Measurements from ENCODE around the gene DDO. TPM values are rescaled to one million over a fixed set of nuclear protein-coding genes. Genes with fewer than 3 reads are reported as not detected.

DDO gene
- total RNA-seq (2014; rRNA removed; shearing (Covaris generic)), result not detected in 2 replicates

GRCh38 chr6:110415086-110415916 lies at the start of gene DDO:
Gene DDO (minus strand): TSS chr6:110415575. CDS start chr6:110413462, 2,113 bp downstream.
- DNase-seq (ENCODE audit: low spot score), result no peak

GRCh38 chr6:110462884-110463481 lies 47.6 kb upstream of the DDO start:
- no peak for DNase-seq (ENCODE audit: low spot score)

GRCh38 chr6:110461376-110461775 lies 46.0 kb upstream of the DDO start:
- no peak for DNase-seq (ENCODE audit: low spot score)

GRCh38 chr6:110459137-110459536 lies 43.8 kb upstream of the DDO start:
- no peak for DNase-seq (ENCODE audit: low spot score)

- no peak for DNase-seq (ENCODE audit: low spot score)
Measured at GRCh38 chr6:110458476-110458875, 43.1 kb upstream of the DDO start.

GRCh38 chr6:110457567-110458175 lies 42.3 kb upstream of the DDO start:
- DNase-seq (ENCODE audit: low spot score), result peak; percentile 77

- no peak for DNase-seq (ENCODE audit: low spot score)
Measured at GRCh38 chr6:110456694-110457093, 41.3 kb upstream of the DDO start.

- no peak for DNase-seq (ENCODE audit: low spot score)
Measured at GRCh38 chr6:110449541-110449895, 34.1 kb upstream of the DDO start.

GRCh38 chr6:110448846-110449540 lies 33.6 kb upstream of the DDO start:
- no peak for DNase-seq (ENCODE audit: low spot score)

GRCh38 chr6:110447761-110448160 lies 32.4 kb upstream of the DDO start:
- DNase-seq (ENCODE audit: low spot score), result no peak

- no peak for DNase-seq (ENCODE audit: low spot score)
Measured at GRCh38 chr6:110446405-110446804, 31.0 kb upstream of the DDO start.

GRCh38 chr6:110440026-110440425 lies 24.7 kb upstream of the DDO start:
- no peak for DNase-seq (ENCODE audit: low spot score)

GRCh38 chr6:110439356-110439755 lies 24.0 kb upstream of the DDO start:
- no peak for DNase-seq (ENCODE audit: low spot score)

GRCh38 chr6:110434961-110435602 lies 19.7 kb upstream of the DDO start:
- no peak for DNase-seq (ENCODE audit: low spot score)

GRCh38 chr6:110432285-110432900 lies 17.0 kb upstream of the DDO start:
- DNase-seq (ENCODE audit: low spot score), result no peak

- no peak for DNase-seq (ENCODE audit: low spot score)
Measured at GRCh38 chr6:110430741-110431140, 15.4 kb upstream of the DDO start.

GRCh38 chr6:110430236-110430635 lies 14.9 kb upstream of the DDO start:
- DNase-seq (ENCODE audit: low spot score), result no peak

- no peak for DNase-seq (ENCODE audit: low spot score)
Measured at GRCh38 chr6:110428153-110428552, 12.8 kb upstream of the DDO start.

- no peak for DNase-seq (ENCODE audit: low spot score)
Measured at GRCh38 chr6:110425816-110426215, 10.4 kb upstream of the DDO start.

- no peak for DNase-seq (ENCODE audit: low spot score)
Measured at GRCh38 chr6:110422444-110422822, 7.1 kb upstream of the DDO start.

GRCh38 chr6:110421749-110422443 lies 6.5 kb upstream of the DDO start:
- DNase-seq (ENCODE audit: low spot score), result no peak
